ENCODE data around the gene GRIN1. TPM values are rescaled to one million over a fixed set of nuclear protein-coding genes. Genes with fewer than 3 reads are reported as not detected.
A peak's percentile ranks its signal among the peaks of the same experiment; 100 is the strongest.

Gene GRIN1
- total and polyA plus RNA-seq, 2 of the 13 experiments (the other 11 are each of a cell fraction or from before 2014, with no cell fraction given): 0.13 TPM; not detected in 1

- TF ChIP-seq SMAD9 (CRISPR knock-in tag; IDR thresholded peaks at IDR 0.05) (no peak), ZFP41 (CRISPR knock-in tag; IDR thresholded peaks at IDR 0.05; ENCODE audit: borderline replicate concordance) (no peak), ZBTB42 (CRISPR knock-in tag; IDR thresholded peaks at IDR 0.05) (no peak), FOXP4 (CRISPR knock-in tag; IDR thresholded peaks at IDR 0.05) (no peak), ZMYM3 (CRISPR knock-in tag; IDR thresholded peaks at IDR 0.05) (no peak), ZNF446 (CRISPR knock-in tag; IDR thresholded peaks at IDR 0.05) (no peak), TFAP4 (IDR thresholded peaks at IDR 0.05; ENCODE audit: borderline replicate concordance, low read depth) (peak; percentile 26; the same call in 1 of the 2 replicates), GZF1 (CRISPR knock-in tag; IDR thresholded peaks at IDR 0.05) (no peak), HMGXB3 (CRISPR knock-in tag; IDR thresholded peaks at IDR 0.05; ENCODE audit: borderline replicate concordance) (no peak), ZNF207 (IDR thresholded peaks at IDR 0.05; ENCODE audit: borderline replicate concordance) (no peak), NFYC (CRISPR knock-in tag; IDR thresholded peaks at IDR 0.05) (no peak), ATF5 (CRISPR knock-in tag; IDR thresholded peaks at IDR 0.05; ENCODE audit: low read depth) (no peak), RELA (CRISPR knock-in tag; IDR thresholded peaks at IDR 0.05) (no peak), ZMAT3 (CRISPR knock-in tag; conservative IDR thresholded peaks at IDR 0.05) (no peak), BCLAF1 (IDR thresholded peaks at IDR 0.05) (no peak), ZNF543 (CRISPR knock-in tag; IDR thresholded peaks at IDR 0.05) (no peak), ZNF263 (CRISPR knock-in tag; IDR thresholded peaks at IDR 0.05) (no peak), TCF12 (IDR thresholded peaks at IDR 0.05) (no peak), TCF12 (CRISPR knock-in tag; IDR thresholded peaks at IDR 0.05) (no peak)
These were observed 29.0 kb downstream of the GRIN1 start (continued) for GRCh38 chr9:137167747-137168572.

Data from HepG2 (cell line).